ENCODE measurements around the gene TRPV6. TPM values are rescaled to one million over a fixed set of nuclear protein-coding genes. Genes with fewer than 3 reads are reported as not detected.

TRPV6 gene
- total and polyA plus RNA-seq, 10 donors = 0.05 to 0.32 (median 0.25) TPM; not detected in 3

GRCh38 chr7:142884286-142884640, 1.3 kb downstream of the TRPV6 start:
- no peaks in the 10 kb centered on the region for H3K9me3 ChIP-seq
- peak; percentile 41 for DNase-seq
- H3K4me1 ChIP-seq = peaks cover 0 to 5% (median 0%) of the 10 kb centered on the region in 6 donors
- WGBS, 5 donors = 59 to 81% (median 72%) methylated on average over 4 of the region's 4 CpGs
- H3K27me3 ChIP-seq (replicated peaks in 1 of 7) = peaks cover 0 to 33% (median 0%) of the 10 kb centered on the region in 7 donors
- TF ChIP-seq POLR2AphosphoS5 (IDR thresholded peaks at IDR 0.05) (no peak), CTCF (IDR thresholded peaks at IDR 0.05 in 8 of 11, conservative IDR thresholded peaks at IDR 0.05 in 3 of 11) (no peak), POLR2A (IDR thresholded peaks at IDR 0.05) (no peak)
- no peaks in the 10 kb centered on the region for H3K36me3 ChIP-seq
- no peak overlapping the region for H3K27ac ChIP-seq
- H3K4me3 ChIP-seq = no peak overlapping the region
- intact Hi-C loops (cut with DNase I; ENCODE audit: low total_unique reads) = no loop called here

GRCh38 chr7:142883571-142884285, 1.8 kb downstream of the TRPV6 start:
- intact Hi-C loops (cut with DNase I; ENCODE audit: low total_unique reads) = no loop called here
- Histone ChIP-seq H3K4me3 (no peak overlapping the region), H3K36me3 (no peaks in the 10 kb centered on the region), H3K27ac (no peak overlapping the region), H3K27me3 (replicated peaks in 1 of 7) (peaks cover 0 to 28% (median 0%) of the 10 kb centered on the region in 7 donors), H3K9me3 (no peaks in the 10 kb centered on the region), H3K4me1 (peaks cover 0 to 5% (median 0%) of the 10 kb centered on the region in 6 donors)
- DNase-seq = no peak
- 83 to 88% (median 86%) methylated on average over 7 of the region's 7 CpGs for WGBS, 5 donors
- TF ChIP-seq CTCF (IDR thresholded peaks at IDR 0.05 in 8 of 11, conservative IDR thresholded peaks at IDR 0.05 in 3 of 11) (no peak), POLR2A (IDR thresholded peaks at IDR 0.05) (no peak), POLR2AphosphoS5 (IDR thresholded peaks at IDR 0.05) (no peak)

GRCh38 chr7:142883145-142883544, 2.4 kb downstream of the TRPV6 start:
- H3K4me1 ChIP-seq = peaks cover 0 to 5% (median 0%) of the 10 kb centered on the region in 6 donors
- intact Hi-C loops (cut with DNase I; ENCODE audit: low total_unique reads) = no loop called here
- H3K4me3 ChIP-seq = no peak overlapping the region
- DNase-seq = no peak
- H3K36me3 ChIP-seq = no peaks in the 10 kb centered on the region
- H3K27me3 ChIP-seq (replicated peaks in 1 of 7) = peaks cover 0 to 26% (median 0%) of the 10 kb centered on the region in 7 donors
- WGBS, 5 donors = 87 to 91% (median 88%) methylated on average over 10 of the region's 10 CpGs
- TF ChIP-seq POLR2AphosphoS5 (IDR thresholded peaks at IDR 0.05) (no peak), CTCF (IDR thresholded peaks at IDR 0.05 in 8 of 11, conservative IDR thresholded peaks at IDR 0.05 in 3 of 11) (no peak), POLR2A (IDR thresholded peaks at IDR 0.05) (no peak)
- H3K27ac ChIP-seq = no peak overlapping the region
- no peaks in the 10 kb centered on the region for H3K9me3 ChIP-seq

GRCh38 chr7:142882338-142882678, 3.2 kb downstream of the TRPV6 start:
- Histone ChIP-seq H3K27me3 (replicated peaks in 1 of 7) (peaks cover 0 to 28% (median 0%) of the 10 kb centered on the region in 7 donors), H3K4me3 (no peak overlapping the region), H3K9me3 (no peaks in the 10 kb centered on the region), H3K27ac (no peak overlapping the region), H3K4me1 (peaks cover 0 to 5% (median 0%) of the 10 kb centered on the region in 6 donors), H3K36me3 (no peaks in the 10 kb centered on the region)
- DNase-seq = no peak
- intact Hi-C loops (cut with DNase I; ENCODE audit: low total_unique reads) = no loop called here
- WGBS, 5 donors = 77 to 91% (median 88%) methylated on average over 5 of the region's 5 CpGs
- TF ChIP-seq CTCF (IDR thresholded peaks at IDR 0.05 in 8 of 11, conservative IDR thresholded peaks at IDR 0.05 in 3 of 11) (no peak), POLR2AphosphoS5 (IDR thresholded peaks at IDR 0.05) (no peak), POLR2A (IDR thresholded peaks at IDR 0.05) (no peak)
